GM19328 (cell line): ENCODE results near the gene KIF18A.

Experiments used
- ATAC-seq: cut with Tn5 transposase; IDR thresholded peaks from one replicate; pipeline ENCODE4 v1.9.1; 2021; ENCODE audit warnings: mild to moderate bottlenecking, moderate library complexity; ENCODE audit not compliant: unreplicated experiment

KIF18A gene

GRCh38 chr11:28049338-28050216 lies 58.4 kb downstream of the KIF18A start:
- ATAC-seq: no peak

- no peak for ATAC-seq
These were observed 59.1 kb downstream of the KIF18A start for GRCh38 chr11:28048812-28049211.

GRCh38 chr11:28043930-28044709 lies 63.8 kb downstream of the KIF18A start:
- no peak for ATAC-seq

GRCh38 chr11:28040384-28040783 lies 67.6 kb downstream of the KIF18A start:
- ATAC-seq: no peak

GRCh38 chr11:28038775-28039174 lies 69.2 kb downstream of the KIF18A start:
- no peak for ATAC-seq

GRCh38 chr11:28026634-28027290 lies 81.2 kb downstream of the KIF18A start:
- peak; percentile 79 for ATAC-seq

GRCh38 chr11:28017816-28018215 lies 90.1 kb downstream of the KIF18A start:
- ATAC-seq: no peak

- no peak for ATAC-seq
These were observed 96.1 kb downstream of the KIF18A start for GRCh38 chr11:28011813-28012212.

- no peak for ATAC-seq
These were observed 98.0 kb downstream of the KIF18A start for GRCh38 chr11:28009996-28010395.

- ATAC-seq: no peak
These were observed 98.6 kb downstream of the KIF18A start for GRCh38 chr11:28009388-28009787.

GRCh38 chr11:28003615-28004014 lies 104.3 kb downstream of the KIF18A start:
- no peak for ATAC-seq

- no peak for ATAC-seq
These were observed 109.4 kb downstream of the KIF18A start for GRCh38 chr11:27998552-27998951.

- ATAC-seq: no peak
These were observed 110.6 kb downstream of the KIF18A start for GRCh38 chr11:27997344-27997743.

GRCh38 chr11:27996066-27996465 lies 111.9 kb downstream of the KIF18A start:
- no peak for ATAC-seq

- ATAC-seq: no peak
These were observed 112.9 kb downstream of the KIF18A start for GRCh38 chr11:27995083-27995482.

GRCh38 chr11:27991736-27992135 lies 116.2 kb downstream of the KIF18A start:
- no peak for ATAC-seq

GRCh38 chr11:27977527-27977926 lies 130.4 kb downstream of the KIF18A start:
- ATAC-seq: no peak

GRCh38 chr11:27977031-27977430 lies 130.9 kb downstream of the KIF18A start:
- ATAC-seq: no peak

- no peak for ATAC-seq
These were observed 131.7 kb downstream of the KIF18A start for GRCh38 chr11:27976262-27976661.

- no peak for ATAC-seq
These were observed 134.0 kb downstream of the KIF18A start for GRCh38 chr11:27973851-27974536.
